Esophagus muscularis mucosa (tissue), 4 donors: ENCODE measurements around the gene UNC45A. TPM values are rescaled to one million over a fixed set of nuclear protein-coding genes. Genes with fewer than 3 reads are reported as not detected.

Source experiments
- DNase-seq: peaks from one replicate; pipeline ENCODE4 v3.0.0-alpha.2; 2017; ENCODE audit errors: extremely low spot score
- H3K27ac ChIP-seq, 4 donors: fragments of 200-600 bp; sonication (generic); replicated peaks in 1 of 4; 1 replicate in 3 of 4; 2 replicates in 1 of 4; pipeline ENCODE4 v1.5.1; 2016 to 2019; ENCODE audit warnings: mild to moderate bottlenecking in 1 of 4
- H3K27me3 ChIP-seq, 4 donors: fragments of 200-600 bp; sonication (generic); one replicate each; pipeline versions ENCODE4 v1.5.1 to v1.6.0; 2016 to 2019
- H3K36me3 ChIP-seq, 4 donors: fragments of 200-600 bp; sonication (generic); one replicate each; pipeline ENCODE4 v1.5.1; 2016 to 2019
- H3K4me1 ChIP-seq, 4 donors: fragments of 200-600 bp; sonication (generic); one replicate each; pipeline ENCODE4 v1.5.1; 2016 to 2019
- H3K4me3 ChIP-seq, 4 donors: fragments of 200-600 bp; sonication (generic); 1 replicate in 2 of 4; 2 replicates in 2 of 4; pipeline ENCODE4 v1.5.1; 2016 to 2019; ENCODE audit warnings: mild to moderate bottlenecking in 4 of 4, moderate library complexity in 1 of 4
- H3K9me3 ChIP-seq, 4 donors: fragments of 200-600 bp; sonication (generic); 1 replicate in 3 of 4; 2 replicates in 1 of 4; pipeline ENCODE4 v1.5.1; 2016 to 2019
- EP300 ChIP-seq: sonication (generic); formaldehyde crosslinking; IDR thresholded peaks from one replicate; pipeline ENCODE4 v1.6.1; 2017; ENCODE audit warnings: antibody characterized with exemption
- POLR2A ChIP-seq: fragments of 450-650 bp; IDR thresholded peaks from one replicate; pipeline ENCODE4 v1.6.1; 2017; ENCODE audit warnings: antibody characterized with exemption, moderate library complexity, mild to moderate bottlenecking, low read depth
- POLR2AphosphoS5 ChIP-seq, 2 donors: sonication (generic); formaldehyde crosslinking; IDR thresholded peaks; one replicate each; pipeline ENCODE4 v1.6.1; 2017; ENCODE audit warnings: antibody characterized with exemption in 2 of 2
- WGBS: methylation state at CpG from one replicate; pipeline ENCODE4 v1.1.5; 2018; 5-methylcytosine and 5-hydroxymethylcytosine counted together
- intact Hi-C: fragments of 100-400 bp; cut with DNase I; formaldehyde crosslinking; loops from one replicate; pipeline ENCODE4 v1.15.1; 2023
- total RNA-seq, 4 donors: library from RNA; depleted of rRNA; stranded (reverse); fragments of >200 nt; gene quantifications; one replicate each; pipeline versions ENCODE4 v1.1.0 to v1.2.1, GENCODE V29; 2016
- TF ChIP-seq, protein P1 (sequence below), 3 experiments: fragments of 200-600 bp in 2 of 3; fragments of 450-650 bp in 1 of 3; sonication (generic) in 2 of 3; IDR thresholded peaks; one replicate each; pipeline ENCODE4 v1.5.1; 2017 to 2019; ENCODE audit warnings: antibody characterized with exemption in 3 of 3, mild to moderate bottlenecking in 2 of 3, moderate library complexity in 1 of 3

Gene UNC45A
- total RNA-seq, 4 donors from 2014 or later: 88.6 to 113 (median 93.2) TPM

- no peak for DNase-seq
- 95% methylated on average over 22 of the region's 24 CpGs for WGBS
- no peaks in the 10 kb centered on the region for H3K27me3 ChIP-seq
- H3K4me1 ChIP-seq: peaks cover 6 to 26% (median 15%) of the 10 kb centered on the region in 4 donors
- H3K4me3 ChIP-seq: no peak overlapping the region
- no peak overlapping the region for H3K27ac ChIP-seq
- TF ChIP-seq EP300: no peak
- no peak for TF ChIP-seq POLR2AphosphoS5 (IDR thresholded peaks at IDR 0.05)
- no peak for TF ChIP-seq POLR2A
- TF ChIP-seq, protein P1, sequence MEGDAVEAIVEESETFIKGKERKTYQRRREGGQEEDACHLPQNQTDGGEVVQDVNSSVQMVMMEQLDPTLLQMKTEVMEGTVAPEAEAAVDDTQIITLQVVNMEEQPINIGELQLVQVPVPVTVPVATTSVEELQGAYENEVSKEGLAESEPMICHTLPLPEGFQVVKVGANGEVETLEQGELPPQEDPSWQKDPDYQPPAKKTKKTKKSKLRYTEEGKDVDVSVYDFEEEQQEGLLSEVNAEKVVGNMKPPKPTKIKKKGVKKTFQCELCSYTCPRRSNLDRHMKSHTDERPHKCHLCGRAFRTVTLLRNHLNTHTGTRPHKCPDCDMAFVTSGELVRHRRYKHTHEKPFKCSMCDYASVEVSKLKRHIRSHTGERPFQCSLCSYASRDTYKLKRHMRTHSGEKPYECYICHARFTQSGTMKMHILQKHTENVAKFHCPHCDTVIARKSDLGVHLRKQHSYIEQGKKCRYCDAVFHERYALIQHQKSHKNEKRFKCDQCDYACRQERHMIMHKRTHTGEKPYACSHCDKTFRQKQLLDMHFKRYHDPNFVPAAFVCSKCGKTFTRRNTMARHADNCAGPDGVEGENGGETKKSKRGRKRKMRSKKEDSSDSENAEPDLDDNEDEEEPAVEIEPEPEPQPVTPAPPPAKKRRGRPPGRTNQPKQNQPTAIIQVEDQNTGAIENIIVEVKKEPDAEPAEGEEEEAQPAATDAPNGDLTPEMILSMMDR (IDR thresholded peaks at IDR 0.05): no peak
- no peaks in the 10 kb centered on the region for H3K9me3 ChIP-seq
- peaks cover 77 to 99% (median 97%) of the 10 kb centered on the region in 4 donors for H3K36me3 ChIP-seq
- intact Hi-C loops: no loop called here
Observed at GRCh38 chr15:90910441-90911301, 24.4 kb upstream of the UNC45A start.

DNA sequence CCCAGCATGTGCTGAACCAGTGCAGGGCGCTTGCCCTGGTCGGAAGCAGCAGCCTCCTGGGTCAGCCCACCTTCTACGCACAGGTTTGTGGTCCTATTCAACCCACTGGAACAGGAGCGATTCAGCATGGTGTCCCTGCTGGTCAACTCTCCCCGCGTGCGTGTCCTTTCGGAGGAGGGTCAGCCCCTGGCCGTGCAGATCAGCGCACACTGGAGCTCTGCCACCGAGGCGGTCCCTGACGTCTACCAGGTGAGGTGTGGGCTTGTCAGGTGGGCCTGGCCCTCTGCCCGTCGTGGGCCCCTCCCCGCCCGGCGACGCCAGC, 23.8 kb upstream of the UNC45A start:
- H3K27ac ChIP-seq: no peak overlapping the region
- peaks cover 77 to 99% (median 97%) of the 10 kb centered on the region in 4 donors for H3K36me3 ChIP-seq
- no peaks in the 10 kb centered on the region for H3K27me3 ChIP-seq
- intact Hi-C loops: no loop called here
- H3K4me3 ChIP-seq: no peak overlapping the region
- 93% methylated on average over 12 of the region's 19 CpGs for WGBS
- H3K4me1 ChIP-seq: peaks cover under 1 to 26% (median 12%) of the 10 kb centered on the region in 4 donors
- no peak for DNase-seq
- TF ChIP-seq, protein P1 (IDR thresholded peaks at IDR 0.05): no peak
- no peak for TF ChIP-seq EP300
- TF ChIP-seq POLR2AphosphoS5 (IDR thresholded peaks at IDR 0.05): no peak
- no peak for TF ChIP-seq POLR2A
- H3K9me3 ChIP-seq: no peaks in the 10 kb centered on the region

DNA sequence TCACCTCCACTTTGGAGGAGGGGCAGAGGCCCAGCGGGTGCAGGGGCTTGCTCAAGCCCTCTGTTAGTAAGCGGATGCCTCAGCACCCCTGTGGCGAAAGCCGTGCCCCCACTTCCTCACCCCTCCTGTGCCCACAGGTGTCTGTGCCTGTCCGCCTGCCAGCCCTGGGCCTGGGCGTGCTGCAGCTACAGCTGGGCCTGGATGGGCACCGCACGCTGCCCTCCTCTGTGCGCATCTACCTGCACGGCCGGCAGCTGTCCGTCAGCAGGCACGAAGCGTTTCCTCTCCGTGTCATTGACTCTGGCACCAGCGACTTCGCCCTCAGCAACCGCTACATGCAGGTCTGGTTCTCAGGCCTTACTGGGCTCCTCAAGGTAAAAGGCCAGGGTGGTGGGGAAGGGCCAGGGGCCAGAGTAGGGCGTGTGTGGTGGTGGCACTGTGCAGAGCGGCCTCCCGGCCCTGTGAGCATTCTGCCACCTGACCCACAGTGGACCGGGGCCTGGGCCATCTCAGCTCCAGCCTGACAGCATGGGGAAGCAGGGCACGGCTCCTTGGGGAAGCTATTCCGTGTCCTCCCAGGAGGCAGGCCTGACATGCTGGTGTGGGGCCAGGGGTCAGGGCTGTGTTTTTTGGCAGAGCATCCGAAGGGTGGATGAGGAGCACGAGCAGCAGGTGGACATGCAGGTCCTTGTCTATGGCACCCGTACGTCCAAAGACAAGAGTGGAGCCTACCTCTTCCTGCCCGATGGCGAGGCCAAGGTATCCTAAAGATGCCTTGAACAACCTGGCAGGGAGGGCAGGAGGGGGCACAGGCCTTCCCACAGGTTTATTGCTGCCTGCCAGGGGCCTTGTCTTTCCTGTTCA, 22.9 kb upstream of the UNC45A start:
- no peak for DNase-seq
- 93% methylated on average over 21 of the region's 30 CpGs for WGBS
- H3K27me3 ChIP-seq: no peaks in the 10 kb centered on the region
- H3K4me3 ChIP-seq: no peak overlapping the region
- no peak overlapping the region for H3K27ac ChIP-seq
- TF ChIP-seq POLR2A (no peak), EP300 (no peak), POLR2AphosphoS5 (IDR thresholded peaks at IDR 0.05) (no peak)
- TF ChIP-seq, protein P1 (IDR thresholded peaks at IDR 0.05): no peak
- no peaks in the 10 kb centered on the region for H3K9me3 ChIP-seq
- intact Hi-C loops: no loop called here
- peaks cover 0 to 25% (median 6%) of the 10 kb centered on the region in 4 donors for H3K4me1 ChIP-seq
- H3K36me3 ChIP-seq: peaks cover 75 to 99% (median 97%) of the 10 kb centered on the region in 4 donors

GRCh38 chr15:90912770-90913075, 22.4 kb upstream of the UNC45A start:
- WGBS: 92% methylated on average over 7 of the region's 7 CpGs
- no peak for TF ChIP-seq EP300
- no peak for TF ChIP-seq POLR2AphosphoS5 (IDR thresholded peaks at IDR 0.05)
- no peak for TF ChIP-seq POLR2A
- TF ChIP-seq, protein P1 (IDR thresholded peaks at IDR 0.05): no peak
- intact Hi-C loops: no loop called here
- H3K27me3 ChIP-seq: no peaks in the 10 kb centered on the region
- peaks cover 75 to 99% (median 97%) of the 10 kb centered on the region in 4 donors for H3K36me3 ChIP-seq
- no peak for DNase-seq
- no peaks in the 10 kb centered on the region for H3K9me3 ChIP-seq
- H3K4me1 ChIP-seq: peaks cover 0 to 24% (median under 1%) of the 10 kb centered on the region in 4 donors
- no peak overlapping the region for H3K4me3 ChIP-seq
- H3K27ac ChIP-seq: no peak overlapping the region
